PFSK-1 (cell line): ENCODE measurements around the gene NALCN.

Source experiments
- FOXP2 ChIP-seq: optimal IDR thresholded peaks from 2 replicates; pipeline ENCODE3; 2011; ENCODE audit warnings: borderline replicate concordance, control low read depth, inconsistent platforms; ENCODE audit not compliant: insufficient read depth; ENCODE audit errors: extremely low read length, extremely low read depth
- POLR2AphosphoS5 ChIP-seq: IDR thresholded peaks from 2 replicates; pipeline ENCODE4 v1.6.1; 2012; ENCODE audit warnings: low read depth, mild to moderate bottlenecking, control low read depth, low read length, moderate library complexity
- REST ChIP-seq, 2 experiments: IDR thresholded peaks; 2 replicates each; pipeline versions ENCODE4 v1.6.1 to v1.8.0; 2011 to 2012; ENCODE audit warnings: low read depth in 2 of 2, low read length in 2 of 2, control low read depth in 1 of 2, inconsistent platforms in 1 of 2, mild to moderate bottlenecking in 1 of 2, moderate library complexity in 1 of 2; ENCODE audit not compliant: insufficient read depth in 1 of 2
- SIN3A ChIP-seq: IDR thresholded peaks from 2 replicates; pipeline ENCODE4 v1.6.1; 2012; ENCODE audit warnings: mild to moderate bottlenecking, low read length, moderate library complexity, borderline replicate concordance; ENCODE audit not compliant: insufficient read depth
- TAF1 ChIP-seq: IDR thresholded peaks from 2 replicates; pipeline ENCODE4 v1.6.1; 2012; ENCODE audit warnings: low read length, control low read depth, borderline replicate concordance; ENCODE audit not compliant: insufficient read depth

Gene NALCN

GRCh38 chr13:101343128-101343787 lies 73.0 kb downstream of the NALCN start:
- TF ChIP-seq SIN3A = no peak
- TF ChIP-seq TAF1 = no peak
- no peak for TF ChIP-seq REST (IDR thresholded peaks at IDR 0.05; ENCODE audit: insufficient read depth in 1 of 2, low read depth in 2 of 2, low read length in 2 of 2)
- no peak for TF ChIP-seq FOXP2

GRCh38 chr13:101341464-101341863 lies 74.8 kb downstream of the NALCN start:
- TF ChIP-seq SIN3A (no peak), REST (IDR thresholded peaks at IDR 0.05; ENCODE audit: insufficient read depth in 1 of 2, low read depth in 2 of 2, low read length in 2 of 2) (no peak), FOXP2 (no peak), TAF1 (no peak), POLR2AphosphoS5 (no peak)

- no peak for TF ChIP-seq REST (IDR thresholded peaks at IDR 0.05; ENCODE audit: insufficient read depth in 1 of 2, low read depth in 2 of 2, low read length in 2 of 2)
- no peak for TF ChIP-seq TAF1
- no peak for TF ChIP-seq SIN3A
- TF ChIP-seq POLR2AphosphoS5 = no peak
- no peak for TF ChIP-seq FOXP2
Observed at GRCh38 chr13:101339202-101339601, 77.1 kb downstream of the NALCN start.

GRCh38 chr13:101332583-101332982 lies 83.7 kb downstream of the NALCN start:
- TF ChIP-seq SIN3A (no peak), POLR2AphosphoS5 (no peak), FOXP2 (no peak), REST (IDR thresholded peaks at IDR 0.05; ENCODE audit: insufficient read depth in 1 of 2, low read depth in 2 of 2, low read length in 2 of 2) (no peak), TAF1 (no peak)

- TF ChIP-seq REST (IDR thresholded peaks at IDR 0.05; ENCODE audit: insufficient read depth in 1 of 2, low read depth in 2 of 2, low read length in 2 of 2) (no peak), SIN3A (no peak), FOXP2 (no peak), POLR2AphosphoS5 (no peak), TAF1 (no peak)
Observed at GRCh38 chr13:101331731-101332130, 84.6 kb downstream of the NALCN start.
